Activated naive CD8-positive, alpha-beta T cell treated with anti-CD3 and anti-CD28 coated beads for 36 hours (primary cell): ENCODE results near the gene RAMP1. TPM values are rescaled to one million over a fixed set of nuclear protein-coding genes. Genes with fewer than 3 reads are reported as not detected.

Experiments
- DNase-seq: peaks from one replicate; pipeline ENCODE4 v3.0.0; 2021
- H3K27ac Mint-ChIP-seq: one replicate; pipeline ENCODE4 v1.8.0; 2022; ENCODE audit warnings: mild to moderate bottlenecking, moderate library complexity, mixed read lengths
- H3K27me3 Mint-ChIP-seq: one replicate; pipeline ENCODE4 v1.8.0; 2022; ENCODE audit warnings: mild to moderate bottlenecking, mixed read lengths
- H3K36me3 Mint-ChIP-seq: one replicate; pipeline ENCODE4 v1.8.0; 2021; ENCODE audit warnings: mild to moderate bottlenecking, mixed read lengths
- H3K4me1 Mint-ChIP-seq: one replicate; pipeline ENCODE4 v1.8.0; 2021; ENCODE audit warnings: mixed read lengths
- H3K4me3 Mint-ChIP-seq: one replicate; pipeline ENCODE4 v1.8.0; 2022; ENCODE audit warnings: mild to moderate bottlenecking, moderate library complexity, mixed read lengths
- H3K9me3 Mint-ChIP-seq: one replicate; pipeline ENCODE4 v1.8.0; 2022; ENCODE audit warnings: mixed read lengths
- total RNA-seq, 2 experiments: library from RNA; stranded (reverse); gene quantifications; one replicate each; pipeline ENCODE4 v1.2.3, GENCODE V29; 2021

Gene RAMP1
- total RNA-seq, 2 experiments from 2014 or later = 0.24 to 0.25 TPM

GRCh38 chr2:237923481-237924163 lies 64.2 kb downstream of the RAMP1 start:
- DNase-seq = peak; percentile 86
- H3K36me3 Mint-ChIP-seq = no peaks in the 10 kb centered on the region
- no peak overlapping the region for H3K27ac Mint-ChIP-seq
- peak overlapping the region; percentile 7 for H3K4me3 Mint-ChIP-seq
- H3K27me3 Mint-ChIP-seq = no peaks in the 10 kb centered on the region
- H3K4me1 Mint-ChIP-seq = peaks cover 15% of the 10 kb centered on the region
- peaks cover 2% of the 10 kb centered on the region for H3K9me3 Mint-ChIP-seq

- peaks cover 3% of the 10 kb centered on the region for H3K9me3 Mint-ChIP-seq
- no peak overlapping the region for H3K27ac Mint-ChIP-seq
- DNase-seq = no peak
- peaks cover 15% of the 10 kb centered on the region for H3K4me1 Mint-ChIP-seq
- no peak overlapping the region for H3K4me3 Mint-ChIP-seq
- no peaks in the 10 kb centered on the region for H3K27me3 Mint-ChIP-seq
- no peaks in the 10 kb centered on the region for H3K36me3 Mint-ChIP-seq
Measured at GRCh38 chr2:237924164-237924534, 64.7 kb downstream of the RAMP1 start.

GRCh38 chr2:237927135-237927534 lies 67.7 kb downstream of the RAMP1 start:
- peaks cover 3% of the 10 kb centered on the region for H3K36me3 Mint-ChIP-seq
- no peak overlapping the region for H3K4me3 Mint-ChIP-seq
- H3K4me1 Mint-ChIP-seq = peaks cover 15% of the 10 kb centered on the region
- no peak overlapping the region for H3K27ac Mint-ChIP-seq
- H3K27me3 Mint-ChIP-seq = no peaks in the 10 kb centered on the region
- H3K9me3 Mint-ChIP-seq = peaks cover 3% of the 10 kb centered on the region
- DNase-seq = no peak

- no peak for DNase-seq
- Mint-ChIP-seq H3K4me3 (no peak overlapping the region), H3K27ac (no peak overlapping the region), H3K9me3 (peaks cover 3% of the 10 kb centered on the region), H3K27me3 (no peaks in the 10 kb centered on the region), H3K36me3 (peaks cover 3% of the 10 kb centered on the region), H3K4me1 (peaks cover 16% of the 10 kb centered on the region)
Measured at GRCh38 chr2:237927986-237928385, 68.6 kb downstream of the RAMP1 start.

GRCh38 chr2:237929979-237930378 lies 70.6 kb downstream of the RAMP1 start:
- H3K36me3 Mint-ChIP-seq = peaks cover 7% of the 10 kb centered on the region
- H3K4me1 Mint-ChIP-seq = peaks cover 12% of the 10 kb centered on the region
- H3K27ac Mint-ChIP-seq = no peak overlapping the region
- DNase-seq = no peak
- no peak overlapping the region for H3K4me3 Mint-ChIP-seq
- H3K9me3 Mint-ChIP-seq = peaks cover 3% of the 10 kb centered on the region
- peaks cover 5% of the 10 kb centered on the region for H3K27me3 Mint-ChIP-seq

GRCh38 chr2:237931205-237931721 lies 71.8 kb downstream of the RAMP1 start:
- no peak overlapping the region for H3K4me3 Mint-ChIP-seq
- peaks cover 5% of the 10 kb centered on the region for H3K27me3 Mint-ChIP-seq
- no peak overlapping the region for H3K27ac Mint-ChIP-seq
- peaks cover 3% of the 10 kb centered on the region for H3K9me3 Mint-ChIP-seq
- no peak for DNase-seq
- peaks cover 7% of the 10 kb centered on the region for H3K36me3 Mint-ChIP-seq
- peaks cover 11% of the 10 kb centered on the region for H3K4me1 Mint-ChIP-seq

GRCh38 chr2:237932731-237933131 lies 73.3 kb downstream of the RAMP1 start:
- DNase-seq = no peak
- peaks cover 5% of the 10 kb centered on the region for H3K27me3 Mint-ChIP-seq
- peaks cover 9% of the 10 kb centered on the region for H3K4me1 Mint-ChIP-seq
- H3K9me3 Mint-ChIP-seq = peaks cover 3% of the 10 kb centered on the region
- H3K4me3 Mint-ChIP-seq = no peak overlapping the region
- no peak overlapping the region for H3K27ac Mint-ChIP-seq
- peaks cover 7% of the 10 kb centered on the region for H3K36me3 Mint-ChIP-seq

- H3K4me3 Mint-ChIP-seq = no peak overlapping the region
- peaks cover 9% of the 10 kb centered on the region for H3K4me1 Mint-ChIP-seq
- H3K27ac Mint-ChIP-seq = no peak overlapping the region
- no peak for DNase-seq
- H3K9me3 Mint-ChIP-seq = no peaks in the 10 kb centered on the region
- H3K36me3 Mint-ChIP-seq = peaks cover 7% of the 10 kb centered on the region
- H3K27me3 Mint-ChIP-seq = peaks cover 5% of the 10 kb centered on the region
Measured at GRCh38 chr2:237934186-237934585, 74.8 kb downstream of the RAMP1 start.

- peaks cover 12% of the 10 kb centered on the region for H3K4me1 Mint-ChIP-seq
- peaks cover 4% of the 10 kb centered on the region for H3K36me3 Mint-ChIP-seq
- H3K4me3 Mint-ChIP-seq = no peak overlapping the region
- peaks cover 5% of the 10 kb centered on the region for H3K27me3 Mint-ChIP-seq
- no peak overlapping the region for H3K27ac Mint-ChIP-seq
- no peaks in the 10 kb centered on the region for H3K9me3 Mint-ChIP-seq
- DNase-seq = no peak
Measured at GRCh38 chr2:237935740-237936452, 76.5 kb downstream of the RAMP1 start.

GRCh38 chr2:237939251-237939650 lies 79.8 kb downstream of the RAMP1 start:
- Mint-ChIP-seq H3K36me3 (peaks cover 2% of the 10 kb centered on the region), H3K27ac (no peak overlapping the region), H3K9me3 (peaks cover under 1% of the 10 kb centered on the region), H3K27me3 (no peaks in the 10 kb centered on the region), H3K4me3 (no peak overlapping the region), H3K4me1 (peaks cover 24% of the 10 kb centered on the region)
- DNase-seq = no peak

GRCh38 chr2:237940828-237941227 lies 81.4 kb downstream of the RAMP1 start:
- H3K27me3 Mint-ChIP-seq = no peaks in the 10 kb centered on the region
- no peak overlapping the region for H3K27ac Mint-ChIP-seq
- H3K9me3 Mint-ChIP-seq = peaks cover 5% of the 10 kb centered on the region
- H3K4me3 Mint-ChIP-seq = no peak overlapping the region
- no peak for DNase-seq
- peaks cover 4% of the 10 kb centered on the region for H3K36me3 Mint-ChIP-seq
- peaks cover 22% of the 10 kb centered on the region for H3K4me1 Mint-ChIP-seq

- Mint-ChIP-seq H3K4me1 (peaks cover 26% of the 10 kb centered on the region), H3K27me3 (no peaks in the 10 kb centered on the region), H3K36me3 (peaks cover 7% of the 10 kb centered on the region), H3K27ac (no peak overlapping the region), H3K4me3 (no peak overlapping the region), H3K9me3 (peaks cover 8% of the 10 kb centered on the region)
- DNase-seq = no peak
Measured at GRCh38 chr2:237941239-237941638, 81.8 kb downstream of the RAMP1 start.

- Mint-ChIP-seq H3K4me1 (peaks cover 26% of the 10 kb centered on the region), H3K27ac (peak overlapping the region; percentile 72), H3K27me3 (no peaks in the 10 kb centered on the region), H3K9me3 (peaks cover 15% of the 10 kb centered on the region), H3K36me3 (peaks cover 8% of the 10 kb centered on the region), H3K4me3 (no peak overlapping the region)
- DNase-seq = no peak
Measured at GRCh38 chr2:237942513-237942899, 83.1 kb downstream of the RAMP1 start.

- H3K9me3 Mint-ChIP-seq = peaks cover 15% of the 10 kb centered on the region
- H3K36me3 Mint-ChIP-seq = peaks cover 8% of the 10 kb centered on the region
- DNase-seq = no peak
- no peaks in the 10 kb centered on the region for H3K27me3 Mint-ChIP-seq
- H3K4me3 Mint-ChIP-seq = no peak overlapping the region
- H3K27ac Mint-ChIP-seq = no peak overlapping the region
- H3K4me1 Mint-ChIP-seq = peaks cover 26% of the 10 kb centered on the region
Measured at GRCh38 chr2:237943395-237944094, 84.1 kb downstream of the RAMP1 start.

- Mint-ChIP-seq H3K36me3 (peaks cover 8% of the 10 kb centered on the region), H3K4me3 (no peak overlapping the region), H3K9me3 (peaks cover 15% of the 10 kb centered on the region), H3K4me1 (peaks cover 26% of the 10 kb centered on the region), H3K27ac (no peak overlapping the region), H3K27me3 (no peaks in the 10 kb centered on the region)
- DNase-seq = no peak
Measured at GRCh38 chr2:237944302-237944701, 84.9 kb downstream of the RAMP1 start.
